ENCODE data around the gene CHN1. TPM values are rescaled to one million over a fixed set of nuclear protein-coding genes. Genes with fewer than 3 reads are reported as not detected.

CHN1 gene
- total RNA-seq, 2 donors from 2014 or later, result 13.3 to 30.7 TPM

- TF ChIP-seq, protein P1, sequence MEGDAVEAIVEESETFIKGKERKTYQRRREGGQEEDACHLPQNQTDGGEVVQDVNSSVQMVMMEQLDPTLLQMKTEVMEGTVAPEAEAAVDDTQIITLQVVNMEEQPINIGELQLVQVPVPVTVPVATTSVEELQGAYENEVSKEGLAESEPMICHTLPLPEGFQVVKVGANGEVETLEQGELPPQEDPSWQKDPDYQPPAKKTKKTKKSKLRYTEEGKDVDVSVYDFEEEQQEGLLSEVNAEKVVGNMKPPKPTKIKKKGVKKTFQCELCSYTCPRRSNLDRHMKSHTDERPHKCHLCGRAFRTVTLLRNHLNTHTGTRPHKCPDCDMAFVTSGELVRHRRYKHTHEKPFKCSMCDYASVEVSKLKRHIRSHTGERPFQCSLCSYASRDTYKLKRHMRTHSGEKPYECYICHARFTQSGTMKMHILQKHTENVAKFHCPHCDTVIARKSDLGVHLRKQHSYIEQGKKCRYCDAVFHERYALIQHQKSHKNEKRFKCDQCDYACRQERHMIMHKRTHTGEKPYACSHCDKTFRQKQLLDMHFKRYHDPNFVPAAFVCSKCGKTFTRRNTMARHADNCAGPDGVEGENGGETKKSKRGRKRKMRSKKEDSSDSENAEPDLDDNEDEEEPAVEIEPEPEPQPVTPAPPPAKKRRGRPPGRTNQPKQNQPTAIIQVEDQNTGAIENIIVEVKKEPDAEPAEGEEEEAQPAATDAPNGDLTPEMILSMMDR (IDR thresholded peaks at IDR 0.05), result no peak
- DNase-seq (ENCODE audit: low spot score) (no peak), ATAC-seq (ENCODE audit: insufficient number of reproducible peaks, low FRiP score, low read depth) (no peak)
- H3K4me1 ChIP-seq (ENCODE audit: control insufficient read depth in 1 of 2, low read depth in 2 of 2), result no peaks in the 10 kb centered on the region
- no peaks in the 10 kb centered on the region for H3K36me3 ChIP-seq
- H3K4me3 ChIP-seq, result no peak overlapping the region
- no peak overlapping the region for H3K27ac ChIP-seq
- no peaks in the 10 kb centered on the region for H3K27me3 ChIP-seq (replicated peaks; ENCODE audit: insufficient read depth)
- H3K9me3 ChIP-seq, result no peaks in the 10 kb centered on the region
These were observed 212.7 kb downstream of the CHN1 start for GRCh38 chr2:174792309-174793025.

DNA sequence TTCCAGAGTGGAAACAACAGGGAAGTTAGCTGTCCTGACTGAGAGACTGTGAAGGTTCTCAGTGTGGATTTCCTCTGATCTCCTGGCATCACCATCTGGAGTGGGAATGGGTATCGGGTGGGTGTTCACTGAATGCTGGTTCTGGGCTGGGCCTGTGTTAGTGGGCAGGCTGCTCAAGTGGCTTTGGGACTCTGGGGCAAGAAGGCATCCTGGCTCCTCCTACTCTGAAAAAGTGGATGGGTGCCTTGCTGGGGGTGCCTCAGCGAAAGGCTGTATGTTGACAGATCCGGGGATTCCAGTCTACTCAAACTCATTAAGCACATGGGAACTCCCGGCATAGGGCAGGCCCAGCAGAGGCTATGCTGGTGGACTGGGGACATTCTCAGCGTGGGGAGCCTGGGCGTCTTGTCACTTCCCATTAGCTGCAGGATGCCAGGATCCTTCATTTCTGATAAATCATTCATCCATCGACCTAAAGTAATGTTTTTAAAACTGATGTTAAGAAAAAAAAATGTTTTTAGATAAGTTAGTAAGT is 213.4 kb downstream of the CHN1 start:
- TF ChIP-seq, protein P1 (IDR thresholded peaks at IDR 0.05), result no peak
- ATAC-seq (ENCODE audit: insufficient number of reproducible peaks, low FRiP score, low read depth) (no peak), DNase-seq (ENCODE audit: low spot score) (no peak)
- H3K4me3 ChIP-seq, result no peak overlapping the region
- H3K4me1 ChIP-seq (ENCODE audit: control insufficient read depth in 1 of 2, low read depth in 2 of 2), result no peaks in the 10 kb centered on the region
- no peaks in the 10 kb centered on the region for H3K27me3 ChIP-seq (replicated peaks; ENCODE audit: insufficient read depth)
- H3K9me3 ChIP-seq, result no peaks in the 10 kb centered on the region
- no peaks in the 10 kb centered on the region for H3K36me3 ChIP-seq
- no peak overlapping the region for H3K27ac ChIP-seq

GRCh38 chr2:174791020-174791419 is 214.2 kb downstream of the CHN1 start:
- Histone ChIP-seq H3K4me3 (no peak overlapping the region), H3K36me3 (no peaks in the 10 kb centered on the region), H3K4me1 (ENCODE audit: control insufficient read depth in 1 of 2, low read depth in 2 of 2) (no peaks in the 10 kb centered on the region), H3K9me3 (no peaks in the 10 kb centered on the region), H3K27me3 (replicated peaks; ENCODE audit: insufficient read depth) (no peaks in the 10 kb centered on the region), H3K27ac (no peak overlapping the region)
- no peak for DNase-seq (ENCODE audit: low spot score)
- ATAC-seq (ENCODE audit: insufficient number of reproducible peaks, low FRiP score, low read depth), result no peak
- TF ChIP-seq, protein P1 (IDR thresholded peaks at IDR 0.05), result no peak

DNA sequence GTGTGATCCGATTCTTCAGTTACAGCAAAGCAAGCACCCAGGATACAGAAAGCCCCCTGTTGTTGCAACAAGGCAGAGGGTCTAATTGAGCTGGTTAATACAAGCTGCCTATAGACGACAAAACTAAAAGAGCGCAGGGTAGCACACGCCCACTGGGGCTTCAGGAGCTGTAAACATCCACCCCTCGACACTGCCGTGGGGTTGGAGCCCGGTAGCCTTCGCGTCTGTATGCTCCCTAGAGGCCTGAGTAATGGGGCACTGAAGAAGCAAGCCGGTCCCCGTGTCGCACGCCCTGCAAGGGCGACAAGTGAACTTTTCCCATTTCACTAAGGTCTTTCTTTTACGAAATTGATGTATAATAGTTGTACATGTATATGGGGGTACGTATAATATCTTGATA is 216.2 kb downstream of the CHN1 start:
- TF ChIP-seq, protein P1 (IDR thresholded peaks at IDR 0.05), result no peak
- H3K27ac ChIP-seq, result no peak overlapping the region
- no peak for DNase-seq (ENCODE audit: low spot score)
- H3K4me3 ChIP-seq, result no peak overlapping the region
- no peaks in the 10 kb centered on the region for H3K36me3 ChIP-seq
- H3K27me3 ChIP-seq (replicated peaks; ENCODE audit: insufficient read depth), result no peaks in the 10 kb centered on the region
- no peaks in the 10 kb centered on the region for H3K4me1 ChIP-seq (ENCODE audit: control insufficient read depth in 1 of 2, low read depth in 2 of 2)
- no peak for ATAC-seq (ENCODE audit: insufficient number of reproducible peaks, low FRiP score, low read depth)
- no peaks in the 10 kb centered on the region for H3K9me3 ChIP-seq

- Histone ChIP-seq H3K36me3 (no peaks in the 10 kb centered on the region), H3K9me3 (no peaks in the 10 kb centered on the region), H3K4me1 (ENCODE audit: control insufficient read depth in 1 of 2, low read depth in 2 of 2) (no peaks in the 10 kb centered on the region), H3K27ac (no peak overlapping the region), H3K27me3 (replicated peaks; ENCODE audit: insufficient read depth) (no peaks in the 10 kb centered on the region), H3K4me3 (no peak overlapping the region)
- ATAC-seq (ENCODE audit: insufficient number of reproducible peaks, low FRiP score, low read depth), result no peak
- TF ChIP-seq, protein P1 (IDR thresholded peaks at IDR 0.05), result no peak
- DNase-seq (ENCODE audit: low spot score), result no peak
These were observed 216.8 kb downstream of the CHN1 start for GRCh38 chr2:174788291-174788929.
